Endothelial cell of coronary artery (primary cell): ENCODE data around the gene MTRF1. TPM values are rescaled to one million over a fixed set of nuclear protein-coding genes. Genes with fewer than 3 reads are reported as not detected.

Experiments used
- total RNA-seq: library from RNA; depleted of rRNA; stranded (reverse); fragments of >200 nt; gene quantifications from 2 replicates; pipeline ENCODE4 v1.2.3, GENCODE V29; 2014

Gene MTRF1, protein sequence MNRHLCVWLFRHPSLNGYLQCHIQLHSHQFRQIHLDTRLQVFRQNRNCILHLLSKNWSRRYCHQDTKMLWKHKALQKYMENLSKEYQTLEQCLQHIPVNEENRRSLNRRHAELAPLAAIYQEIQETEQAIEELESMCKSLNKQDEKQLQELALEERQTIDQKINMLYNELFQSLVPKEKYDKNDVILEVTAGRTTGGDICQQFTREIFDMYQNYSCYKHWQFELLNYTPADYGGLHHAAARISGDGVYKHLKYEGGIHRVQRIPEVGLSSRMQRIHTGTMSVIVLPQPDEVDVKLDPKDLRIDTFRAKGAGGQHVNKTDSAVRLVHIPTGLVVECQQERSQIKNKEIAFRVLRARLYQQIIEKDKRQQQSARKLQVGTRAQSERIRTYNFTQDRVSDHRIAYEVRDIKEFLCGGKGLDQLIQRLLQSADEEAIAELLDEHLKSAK
- total RNA-seq: 8.5 and 8.9 TPM in 2 replicates

DNA sequence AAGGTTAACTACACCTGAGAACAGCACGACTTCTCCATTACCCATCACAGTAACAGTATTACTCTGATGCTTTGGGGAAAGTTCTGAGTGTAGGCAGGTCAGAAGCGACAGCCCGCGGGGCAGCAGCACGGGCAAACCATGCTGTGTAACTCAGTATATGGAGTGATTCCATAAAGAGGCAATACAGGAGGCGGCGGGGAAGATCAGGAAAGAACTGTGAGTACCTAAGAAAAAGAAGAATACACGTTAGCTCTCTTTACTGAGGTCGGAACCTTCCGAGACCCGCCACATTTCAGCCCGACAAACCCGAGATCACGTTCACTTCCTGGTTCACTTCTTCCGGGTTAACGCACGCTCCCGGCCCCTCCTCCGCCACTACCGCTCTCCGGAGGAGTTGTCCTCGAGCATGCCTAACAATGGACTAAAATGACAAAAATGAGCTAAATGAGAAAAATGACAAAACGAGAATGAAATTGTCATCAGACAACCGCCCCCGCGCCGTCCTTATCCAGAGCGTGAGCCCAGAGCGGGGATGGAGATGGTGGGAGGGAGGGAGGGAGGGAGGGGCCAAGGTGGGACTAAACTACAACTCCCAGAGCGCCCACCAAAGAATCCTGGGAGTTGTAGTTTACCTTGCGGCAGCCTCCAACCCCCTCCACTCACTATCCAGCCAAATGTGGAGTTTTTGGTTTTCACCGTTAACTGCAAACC is at the start of gene MTRF1:
MTRF1 (minus strand) TSS at position 316 of the 711 bp plus-strand sequence. CDS start 2,669 bp downstream, outside the sequence.

DNA sequence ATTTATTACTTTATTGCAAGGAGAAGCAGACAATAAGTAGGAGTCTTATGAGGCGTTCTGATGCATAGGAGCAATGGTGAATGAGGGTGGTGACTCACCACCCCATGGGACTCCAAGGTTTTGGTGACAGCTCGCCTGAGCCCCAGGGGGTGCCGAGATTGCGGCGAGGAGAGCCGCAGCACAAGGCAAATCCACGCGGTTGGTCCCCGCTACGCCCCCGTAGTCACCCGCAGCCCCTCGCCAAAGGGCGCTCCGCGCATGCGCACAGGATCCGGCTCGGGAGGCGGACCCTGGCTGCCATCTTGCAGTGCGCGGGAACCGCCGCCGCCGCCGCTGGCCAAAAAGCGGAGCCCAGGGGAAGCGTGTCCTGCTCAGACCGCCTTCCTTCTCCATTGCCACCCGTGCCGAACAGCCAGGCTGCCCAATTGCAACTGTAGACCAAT is 47.6 kb upstream of the MTRF1 start, which contains the start of gene NAA16:
NAA16 (plus strand) TSS at position 305 of the 443 bp plus-strand sequence. CDS start 262 bp downstream, outside the sequence.

DNA sequence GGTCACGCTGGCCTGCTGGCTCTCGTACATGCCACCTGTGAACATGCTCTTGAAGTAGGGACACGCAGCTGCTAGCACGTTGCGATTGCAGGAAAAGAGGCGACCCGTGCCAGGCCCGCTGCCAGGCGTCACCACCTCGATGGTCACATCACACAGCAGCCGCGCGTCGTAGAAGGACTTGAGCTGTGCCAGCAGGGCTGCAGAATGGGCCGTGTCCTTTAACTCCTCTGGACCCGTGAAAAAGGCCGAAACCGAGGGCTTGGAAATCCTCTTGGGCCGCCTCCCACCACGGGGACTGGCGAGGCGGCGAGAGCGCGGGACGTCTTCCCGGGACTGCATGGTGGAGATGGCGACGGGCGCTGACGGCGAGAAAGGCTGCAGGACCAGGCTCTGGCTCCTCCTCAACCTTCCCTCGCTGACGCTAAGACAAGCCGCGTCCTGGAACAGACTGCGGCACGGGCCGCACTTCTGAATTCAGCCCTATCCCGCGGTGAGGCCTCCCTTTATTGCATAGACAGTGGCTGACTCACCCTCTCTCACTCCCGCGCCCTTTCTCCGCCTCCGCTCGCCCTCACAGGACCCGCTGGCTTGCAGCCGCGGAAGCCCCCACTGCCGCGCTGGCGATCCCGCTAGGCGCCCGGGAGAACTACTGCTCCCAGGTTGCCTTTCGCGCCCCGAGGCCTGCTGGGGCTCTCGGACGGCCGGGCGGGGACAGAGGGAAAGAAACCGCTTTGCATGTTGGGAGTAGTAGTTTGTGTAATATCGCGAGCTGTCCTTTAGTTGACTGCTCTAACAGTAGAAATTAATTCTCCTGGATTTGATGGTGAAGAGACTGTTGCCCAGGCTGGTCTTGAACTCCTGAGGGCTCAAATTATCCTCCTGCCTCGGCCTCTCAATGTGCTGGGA is 69.2 kb downstream of the MTRF1 start, which contains the start of gene KBTBD7:
KBTBD7 (minus strand) TSS at position 651 of the 906 bp plus-strand sequence; CDS start at position 339, 312 bp downstream.

Other genes starting within 250 kb of the MTRF1 start
- 45.1 and 47.7 TPM in 2 replicates for gene ELF1, start 244.3 kb downstream of the MTRF1 start, total RNA-seq
- 7.1 and 7.7 TPM in 2 replicates for gene WBP4, start 202.1 kb downstream of the MTRF1 start, total RNA-seq
- gene KBTBD6, start 130.8 kb downstream of the MTRF1 start, total RNA-seq: 8.7 and 10.5 TPM in 2 replicates
- 5.1 and 7.4 TPM in 2 replicates for gene KBTBD7, start 69.0 kb downstream of the MTRF1 start, total RNA-seq
- 5.9 and 8.8 TPM in 2 replicates for gene NAA16, start 47.7 kb upstream of the MTRF1 start, total RNA-seq
- gene RGCC, start 194.0 kb upstream of the MTRF1 start, total RNA-seq: 21.1 and 34.7 TPM in 2 replicates